ENCODE results near the gene DBH.

The DBH gene

DNA sequence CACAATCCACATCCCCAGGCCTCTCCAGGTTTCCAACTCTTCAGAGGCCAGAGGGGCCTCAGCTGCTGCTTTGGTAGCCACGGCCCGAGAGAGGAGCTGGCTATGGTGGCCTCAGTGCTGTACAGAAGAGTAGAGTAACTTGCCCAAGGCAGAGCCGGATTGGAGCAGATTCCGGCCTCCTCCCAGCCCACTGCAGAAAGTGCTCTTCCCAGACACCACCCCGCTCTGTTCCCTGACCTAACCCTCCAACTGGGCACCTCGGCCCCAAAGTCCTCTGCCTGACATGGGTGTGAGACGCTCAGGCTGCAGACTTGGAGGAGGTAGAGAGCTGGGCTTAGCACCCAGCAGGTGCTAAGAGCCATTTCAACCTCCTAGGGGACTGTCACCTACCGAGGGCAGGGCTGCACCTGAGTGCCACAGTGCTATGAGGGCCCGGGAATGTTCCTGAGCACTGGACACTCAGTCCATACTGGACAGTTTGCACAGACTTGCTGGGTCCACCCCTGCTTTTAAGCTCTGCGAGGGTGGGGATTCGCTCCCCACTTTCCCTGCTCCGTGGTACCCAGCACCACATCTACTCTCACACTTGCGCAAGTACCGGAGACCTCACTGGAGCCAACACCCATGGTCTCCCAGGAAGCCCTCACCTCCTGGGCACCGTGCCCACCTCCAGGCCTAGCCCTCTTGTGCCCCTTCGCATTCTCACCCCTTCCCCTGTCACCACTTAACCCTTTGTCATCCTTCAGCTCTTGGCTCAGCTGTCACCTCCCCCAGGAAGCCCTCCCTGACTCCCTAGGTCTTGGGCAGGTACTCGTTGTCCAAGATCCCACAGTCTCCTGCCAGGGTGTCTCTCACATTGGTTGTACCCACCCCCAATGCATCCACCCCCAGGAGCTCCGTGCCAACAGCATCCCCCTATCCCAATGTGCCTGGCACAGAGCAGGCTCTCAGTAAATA, 49.8 kb downstream of the DBH start:
- no peak for DNase-seq

DNA sequence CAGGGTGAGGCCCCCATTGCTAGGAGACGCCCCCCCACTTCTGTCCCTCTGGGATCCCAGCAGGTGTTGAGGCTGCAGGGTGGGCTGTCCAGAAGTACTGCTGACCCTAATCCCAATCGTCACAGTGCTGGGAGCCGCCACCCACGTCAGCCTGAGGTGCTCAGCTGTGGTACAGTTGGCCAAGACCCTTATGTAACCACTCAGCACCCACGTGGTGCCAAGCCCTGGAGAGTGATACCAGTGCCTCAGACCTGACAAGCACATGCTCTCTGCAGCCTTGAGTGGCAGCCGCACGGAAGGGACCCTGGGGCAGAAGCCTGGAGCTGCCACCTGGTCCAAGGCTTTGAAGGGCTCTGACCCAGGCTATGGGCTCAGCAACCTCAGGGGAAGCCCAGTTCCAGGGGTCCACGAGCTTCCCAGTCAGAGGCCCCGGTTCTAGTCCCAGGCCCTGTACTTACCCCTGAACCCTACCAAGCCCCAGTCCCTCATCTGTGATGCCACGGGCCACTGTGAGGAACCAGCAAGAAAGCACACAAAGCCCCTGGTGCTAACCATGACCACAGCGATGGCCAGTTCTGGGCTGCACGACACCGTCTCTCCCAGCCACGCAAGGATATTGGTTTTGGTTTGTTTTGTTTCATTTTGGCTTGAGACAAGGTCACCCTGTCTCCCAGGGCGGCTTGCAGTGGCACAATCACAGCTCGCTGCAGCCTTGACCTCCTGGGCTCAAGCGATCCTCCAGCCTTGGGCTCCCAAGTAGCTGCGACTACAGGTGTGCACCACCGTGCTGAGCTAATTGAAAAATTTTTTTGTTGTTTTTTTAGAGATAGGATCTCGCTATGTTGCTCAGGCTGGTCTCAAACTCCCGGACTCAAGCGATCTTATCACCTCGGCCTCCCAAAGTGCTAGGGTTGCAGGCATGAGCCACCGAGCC, 50.7 kb downstream of the DBH start:
- DNase-seq: no peak

DNA sequence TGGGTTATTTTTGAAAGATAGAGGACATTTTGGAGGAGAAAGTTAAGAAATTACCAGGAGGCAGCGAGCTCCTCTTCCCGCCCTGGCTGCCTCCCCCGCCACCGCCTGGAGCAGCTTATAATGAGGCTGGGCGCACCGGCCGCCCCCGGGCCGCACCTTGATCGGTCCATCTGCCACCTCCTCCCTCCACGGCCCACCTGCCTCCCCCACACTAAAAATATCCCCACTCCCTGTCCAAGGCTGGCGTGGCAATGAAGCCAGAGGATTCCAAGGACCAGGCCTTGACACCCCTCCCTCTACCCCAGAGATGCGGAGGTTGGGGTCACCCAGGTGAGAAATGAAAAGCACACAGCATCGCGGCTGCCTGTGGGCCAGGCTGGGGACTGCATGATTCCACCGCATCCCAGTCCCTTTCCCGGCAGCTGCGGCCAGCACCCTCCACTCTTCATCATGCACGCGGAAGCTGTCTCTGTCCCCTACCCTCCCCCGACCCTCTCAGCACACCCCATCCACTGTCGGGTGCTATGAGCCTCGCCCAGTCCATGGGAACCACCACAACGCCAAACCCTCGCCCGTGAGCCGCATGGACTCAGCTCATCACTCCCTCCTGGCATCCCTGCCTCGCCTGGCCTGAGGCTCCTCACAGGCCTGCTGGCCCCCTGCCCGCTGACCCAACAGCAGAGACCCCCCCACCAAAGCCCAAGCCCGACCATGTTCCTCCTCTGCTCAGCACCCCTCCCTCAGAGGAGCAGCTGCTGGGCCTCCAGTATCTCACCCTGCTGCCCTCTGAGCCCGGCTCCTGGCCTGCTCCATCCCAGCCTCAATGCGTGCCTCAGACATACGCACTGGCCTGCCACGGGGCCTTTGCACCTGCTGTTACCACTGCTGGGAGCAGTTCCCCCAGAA, 51.9 kb downstream of the DBH start:
- DNase-seq: no peak

DNA sequence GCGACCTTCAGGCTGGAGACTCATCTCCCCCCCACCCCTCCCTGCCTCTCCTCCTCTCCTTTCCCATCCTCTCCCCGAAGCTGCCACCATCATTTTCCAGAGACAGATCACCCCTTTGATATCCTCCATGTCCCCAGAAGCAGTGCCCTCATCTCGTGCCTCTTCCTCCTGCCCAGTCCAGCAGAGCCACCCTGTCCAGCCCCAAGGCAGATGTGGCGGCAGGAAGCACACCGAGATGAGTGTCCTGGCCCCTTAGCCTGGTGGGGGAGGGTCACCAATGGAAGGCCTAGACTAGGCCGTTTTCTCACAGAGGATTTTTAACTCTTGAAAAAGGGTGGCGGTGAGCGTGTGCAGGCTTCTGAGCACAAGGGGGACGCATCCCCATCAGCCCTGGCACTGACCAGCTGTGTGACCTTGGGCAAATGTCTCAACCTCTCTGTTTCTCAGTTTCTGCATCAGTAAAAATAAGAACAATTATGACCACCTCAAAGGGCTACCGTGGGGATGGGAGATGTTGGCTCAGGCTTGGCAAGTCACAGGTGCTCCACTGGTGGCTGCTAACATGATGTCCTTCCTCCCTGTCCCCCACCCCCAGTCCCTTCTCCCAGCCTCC, 53.1 kb downstream of the DBH start:
- DNase-seq: no peak

DNA sequence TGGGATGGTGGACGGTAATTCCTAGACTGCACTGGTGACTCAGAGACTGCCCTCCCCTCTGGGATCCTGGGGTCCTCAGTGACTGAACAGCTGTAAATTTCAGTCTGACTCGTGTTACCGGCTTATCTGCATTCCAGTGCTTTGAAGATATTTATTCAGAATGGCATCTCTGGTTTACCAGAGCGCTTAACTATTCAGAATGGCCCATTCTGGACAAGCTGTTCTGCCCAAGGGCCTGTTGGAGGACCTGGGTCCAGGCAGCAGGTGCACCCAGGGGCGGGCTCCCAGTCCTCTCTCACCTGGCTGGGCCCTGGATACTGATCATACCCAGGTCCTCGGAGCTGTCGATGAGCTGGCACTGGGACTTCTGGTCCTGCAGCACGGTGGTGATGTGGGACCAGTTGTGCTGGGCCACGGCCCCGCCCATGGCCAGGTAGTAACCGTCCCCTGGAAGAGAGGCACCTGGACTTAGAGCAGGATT, 54.0 kb downstream of the DBH start:
- DNase-seq: no peak

DNA sequence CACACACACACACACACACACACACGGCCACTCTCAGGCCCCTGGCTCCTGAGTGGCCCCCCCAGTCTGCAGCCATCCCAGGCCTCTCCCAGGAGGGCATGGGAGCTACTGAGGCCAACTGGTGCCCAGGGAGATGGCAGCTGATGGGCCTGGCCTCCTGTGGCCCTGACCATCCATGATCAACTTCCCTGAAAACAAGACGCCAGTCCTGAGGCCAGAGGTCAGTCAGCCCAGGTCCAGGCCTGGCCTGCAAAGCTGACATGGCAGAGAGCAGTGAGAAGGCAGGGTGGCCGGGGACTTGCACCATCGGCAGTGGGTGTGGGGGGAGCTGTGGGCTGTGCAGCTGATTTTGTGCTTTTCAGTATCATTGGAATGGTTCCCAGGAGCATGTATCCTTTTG, 55.0 kb downstream of the DBH start:
- DNase-seq: no peak

DNA sequence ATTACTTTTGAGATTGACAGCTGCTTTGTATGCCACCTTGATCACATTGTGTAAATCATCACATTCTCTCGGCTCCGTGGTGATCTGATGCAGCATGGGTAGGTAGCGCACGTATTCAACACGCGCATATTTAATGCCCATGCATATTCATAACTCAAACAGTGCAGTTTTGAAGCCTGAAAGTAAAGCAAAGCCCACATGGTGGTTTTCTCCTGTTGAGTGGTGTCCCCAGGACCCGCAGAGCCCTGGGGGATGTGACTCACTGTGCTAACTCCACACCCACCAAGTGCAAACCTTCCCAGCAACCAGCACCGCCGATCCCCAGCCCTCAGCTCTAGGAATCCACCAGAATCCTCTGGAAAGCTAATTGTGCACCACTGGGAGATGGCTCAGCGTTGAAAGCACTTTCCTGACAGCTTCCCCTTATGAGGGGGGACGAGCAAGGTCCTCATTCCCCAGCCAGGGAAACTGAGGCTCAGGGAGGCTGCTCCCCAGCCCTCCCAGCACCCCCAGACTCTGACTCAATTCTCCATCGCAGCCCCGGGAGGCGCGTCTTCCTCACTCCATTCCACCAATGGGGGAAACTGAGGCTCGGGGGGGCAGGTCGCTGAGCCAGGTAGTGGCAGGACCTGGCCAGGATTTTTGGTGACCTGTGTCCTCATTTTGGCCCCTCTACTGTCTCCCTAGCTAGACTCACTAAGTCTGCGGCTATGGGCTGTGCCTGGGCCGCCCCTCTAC, 55.6 kb downstream of the DBH start:
- DNase-seq: no peak

DNA sequence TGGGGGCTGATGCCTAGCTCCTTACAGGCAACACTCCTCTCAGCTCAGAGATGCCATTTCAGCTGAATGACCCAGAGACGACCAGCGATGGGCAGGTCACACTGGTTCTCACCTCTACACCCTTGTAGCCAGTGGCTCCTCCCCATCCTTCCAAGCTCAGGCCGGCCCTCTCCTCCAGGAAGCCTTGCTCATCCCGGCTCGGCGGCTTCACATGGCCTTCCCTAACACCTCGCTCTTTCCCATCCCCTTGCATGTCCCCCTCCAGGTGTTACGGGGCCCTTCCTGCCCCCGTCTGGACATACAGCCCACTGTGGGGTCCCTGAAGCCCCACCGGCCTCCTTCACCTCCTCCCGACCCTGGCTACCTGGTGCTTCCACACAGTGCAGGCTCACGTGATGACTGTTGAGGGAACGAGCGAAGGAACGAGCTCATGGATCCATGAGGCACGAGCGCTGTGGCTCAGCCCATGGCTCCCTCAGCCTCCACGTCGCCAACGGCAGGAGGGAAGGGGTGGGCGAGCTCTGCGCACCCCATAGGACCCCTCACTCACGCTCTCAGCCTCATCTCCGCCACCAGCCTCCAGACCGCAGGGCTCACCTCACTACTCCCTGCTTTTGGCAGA, 56.3 kb downstream of the DBH start:
- DNase-seq: no peak

DNA sequence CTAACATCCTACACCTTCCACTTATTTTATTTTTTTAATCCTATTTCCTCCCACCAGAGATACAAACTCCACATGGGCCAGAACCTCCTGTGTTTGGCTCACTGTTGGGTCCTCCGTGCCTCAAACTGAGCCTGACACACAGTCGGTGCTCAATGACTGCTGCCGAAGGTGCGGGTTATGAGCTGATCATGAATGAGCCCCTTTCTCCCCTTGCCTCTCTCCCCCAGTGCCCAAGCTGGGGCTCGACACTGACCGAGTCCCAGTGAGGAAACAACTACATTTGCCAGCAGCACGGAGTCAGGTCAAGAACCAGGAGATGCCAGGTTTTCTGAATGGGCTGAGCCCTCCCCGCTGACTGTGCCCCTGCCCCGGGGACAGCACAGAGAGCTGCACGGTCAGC, 57.0 kb downstream of the DBH start:
- DNase-seq: no peak

DNA sequence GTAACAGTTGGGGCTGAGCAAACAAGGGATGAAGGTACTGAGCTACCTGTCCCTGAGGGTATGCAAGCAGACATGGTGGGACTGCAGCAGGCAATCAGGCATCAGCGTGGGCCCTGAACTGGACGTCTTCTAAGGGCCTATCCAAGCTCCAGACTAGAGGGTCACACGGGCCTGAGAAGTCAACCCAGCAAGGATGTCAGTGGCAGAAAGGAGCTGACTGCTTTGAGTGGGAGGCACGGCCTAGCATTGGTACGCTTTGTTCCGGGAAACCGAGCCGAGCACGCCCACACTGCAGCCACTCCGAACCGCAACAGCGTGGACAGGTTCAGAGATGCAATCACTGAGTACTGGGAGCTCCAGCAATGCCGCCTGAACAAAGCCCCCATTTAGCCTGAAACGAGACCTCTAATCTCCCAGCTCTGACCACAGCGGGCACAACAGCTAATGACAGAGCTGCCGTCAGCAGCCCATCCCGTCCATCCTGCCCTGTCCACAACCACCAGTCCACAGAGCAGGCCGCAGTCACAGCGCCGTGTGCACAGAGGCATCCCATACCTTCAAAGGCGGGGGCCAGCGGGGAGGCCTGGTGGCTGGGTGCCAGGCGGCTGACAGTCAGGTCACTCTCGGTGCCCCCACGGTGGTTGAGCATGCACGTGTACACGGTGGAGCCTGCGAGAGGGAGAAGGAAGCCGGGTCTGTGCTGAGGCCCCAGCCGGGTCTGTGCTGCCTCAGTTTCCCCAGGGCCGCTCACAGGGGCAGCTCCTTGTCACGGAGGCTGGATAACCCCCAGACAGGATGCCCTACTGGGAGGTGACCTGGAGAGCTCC, 57.8 kb downstream of the DBH start:
- no peak for DNase-seq

DNA sequence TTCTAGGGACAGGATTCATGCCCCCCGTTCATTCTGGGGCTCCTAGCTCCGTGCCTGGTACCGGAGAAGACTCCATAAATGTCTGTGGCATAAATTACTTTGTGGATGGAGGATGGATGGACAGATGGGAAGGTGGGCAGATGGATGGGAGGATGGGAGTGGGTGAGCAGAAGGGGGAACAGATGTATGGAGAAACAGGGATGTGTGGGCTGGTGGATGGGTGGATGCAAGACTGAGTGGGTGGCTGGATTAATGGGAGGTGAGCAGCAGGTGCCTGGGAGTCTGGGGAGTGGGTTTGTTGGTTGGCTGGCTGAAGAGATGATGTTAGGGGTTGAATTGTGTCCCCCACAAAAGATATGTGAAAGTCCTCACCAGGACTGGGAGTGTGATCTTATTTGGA, 58.5 kb downstream of the DBH start:
- no peak for DNase-seq

DNA sequence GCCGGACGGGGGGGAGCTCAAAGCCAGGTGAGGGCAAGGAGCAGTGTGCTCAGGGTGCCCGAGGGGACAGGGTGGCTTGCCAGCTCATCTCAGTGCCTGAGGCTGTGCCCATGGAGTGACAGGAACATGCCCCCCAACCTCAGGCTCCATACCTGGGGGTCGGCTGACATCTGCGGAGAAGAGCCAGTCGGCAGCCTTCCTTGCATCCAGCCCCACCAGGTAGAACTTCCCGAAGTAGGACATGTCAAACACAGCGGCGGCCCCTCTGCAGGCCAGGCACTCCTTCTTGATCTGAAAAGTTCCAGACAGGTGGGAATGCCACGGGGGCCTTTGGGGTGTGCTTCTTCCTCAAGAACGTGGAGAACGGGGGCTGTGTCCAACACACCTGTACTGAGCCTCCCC, 59.9 kb downstream of the DBH start:
- DNase-seq: no peak

DNA sequence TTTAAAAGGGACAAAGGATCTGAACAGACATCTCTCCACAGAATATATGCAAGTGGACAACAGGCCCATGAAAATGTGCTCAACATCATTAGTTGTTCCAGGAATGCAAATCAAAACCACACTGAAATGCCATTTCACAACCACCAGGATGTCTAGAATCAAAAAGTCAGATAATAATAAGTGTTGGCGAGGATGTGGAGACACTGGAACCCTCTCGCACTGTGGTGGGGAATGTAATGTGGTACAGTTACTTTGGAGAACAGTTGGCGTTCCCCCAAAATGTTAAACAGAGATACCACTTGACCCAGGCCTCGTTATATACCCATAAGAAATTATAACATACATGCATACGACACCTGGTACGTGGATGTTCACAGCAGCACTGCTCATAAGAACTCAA, 63.4 kb downstream of the DBH start:
- no peak for DNase-seq

DNA sequence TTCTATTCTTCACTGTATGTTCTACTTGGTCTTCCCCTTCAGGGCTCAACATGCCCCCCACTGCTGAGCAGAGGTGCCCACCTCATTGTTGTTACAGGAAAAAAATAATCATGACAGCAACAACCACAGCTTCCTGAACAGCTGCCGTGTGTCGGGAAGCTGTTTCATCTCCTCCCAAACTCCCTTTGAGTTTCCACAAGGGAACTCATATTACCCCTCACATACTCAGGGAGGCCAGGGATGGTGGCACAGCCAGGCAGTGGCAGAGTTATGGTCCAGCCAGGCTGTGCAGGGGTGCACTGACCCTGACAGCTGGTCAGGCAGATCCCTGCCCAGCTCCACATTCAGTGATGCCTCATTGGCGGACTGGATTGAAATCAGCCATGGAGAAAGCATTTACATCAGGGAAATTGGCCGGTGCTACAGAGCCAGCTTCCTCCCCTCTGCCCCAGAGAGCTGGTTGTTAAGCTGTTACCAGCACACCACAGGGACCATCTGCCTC, 64.7 kb downstream of the DBH start:
- no peak for DNase-seq

DNA sequence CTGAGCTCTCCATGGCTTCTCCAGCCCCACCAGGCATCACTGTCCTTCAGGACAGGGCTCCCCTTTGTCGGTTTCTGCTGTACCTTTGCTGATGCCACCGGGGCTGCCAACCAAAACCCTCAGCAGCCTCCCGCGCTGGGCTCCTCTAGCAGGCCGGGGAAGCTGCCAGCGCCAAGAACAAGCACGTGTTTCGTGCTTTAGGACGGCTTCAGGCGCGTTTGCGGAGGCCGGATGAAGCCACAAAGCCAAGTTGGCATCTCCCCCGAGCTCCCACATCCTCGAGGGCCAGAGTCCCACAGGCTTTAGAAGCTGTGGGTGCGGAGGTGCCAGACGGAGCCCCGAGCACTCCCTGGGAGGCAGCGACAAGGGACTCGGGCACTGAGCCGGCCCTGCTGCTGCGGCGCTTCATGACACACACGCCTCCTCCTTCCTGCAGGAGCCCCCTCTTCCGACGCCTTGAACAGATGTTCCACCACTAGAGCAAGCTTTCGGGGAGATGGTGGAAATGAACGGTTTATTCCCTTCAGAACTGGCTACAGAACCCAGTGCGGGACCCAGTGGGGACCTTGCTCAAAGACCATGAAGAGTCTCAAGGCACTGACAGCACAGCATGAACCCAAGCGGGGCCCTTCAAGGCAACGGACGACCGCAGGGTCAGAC, 65.3 kb downstream of the DBH start:
- no peak for DNase-seq

DNA sequence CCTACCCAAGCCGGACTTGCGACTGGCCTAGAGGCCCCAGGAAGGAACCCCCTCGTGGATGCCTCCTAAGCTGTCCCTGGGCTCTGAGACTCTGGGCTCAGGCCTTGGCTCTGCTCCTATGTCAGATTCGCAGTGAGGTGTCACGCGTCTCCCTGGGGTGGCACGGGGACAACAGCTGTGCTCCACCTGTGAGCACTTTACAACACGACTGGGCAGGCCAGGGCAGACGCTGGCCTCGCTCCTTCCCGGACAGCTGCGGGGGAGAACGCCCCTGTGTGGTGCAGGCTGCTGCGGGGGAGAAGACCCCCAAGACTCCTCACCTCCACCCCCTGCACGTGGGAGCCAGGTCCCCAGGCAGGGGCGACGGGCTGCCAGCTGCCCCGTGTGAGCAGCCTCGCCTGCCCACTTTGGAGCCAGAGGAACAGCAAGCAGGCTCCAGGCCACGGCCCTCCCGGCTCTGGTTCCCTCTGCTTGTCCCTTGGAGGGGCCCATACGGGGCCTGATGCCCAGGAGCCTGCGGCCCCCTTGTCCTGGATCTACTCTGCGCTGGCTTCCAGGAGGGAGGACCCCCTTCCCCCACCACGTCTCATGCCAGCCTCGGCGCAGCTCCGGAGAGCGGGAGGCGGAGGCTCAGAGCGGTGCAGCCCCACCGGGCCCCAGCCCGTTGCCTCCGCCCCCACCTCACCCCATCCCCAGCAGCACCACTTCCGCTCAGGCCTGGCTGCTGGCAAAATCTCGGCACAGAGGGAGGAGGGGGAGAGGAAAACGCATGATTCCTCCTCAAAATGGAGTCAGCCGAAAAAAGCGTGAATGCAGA, 66.0 kb downstream of the DBH start:
- DNase-seq: no peak

DNA sequence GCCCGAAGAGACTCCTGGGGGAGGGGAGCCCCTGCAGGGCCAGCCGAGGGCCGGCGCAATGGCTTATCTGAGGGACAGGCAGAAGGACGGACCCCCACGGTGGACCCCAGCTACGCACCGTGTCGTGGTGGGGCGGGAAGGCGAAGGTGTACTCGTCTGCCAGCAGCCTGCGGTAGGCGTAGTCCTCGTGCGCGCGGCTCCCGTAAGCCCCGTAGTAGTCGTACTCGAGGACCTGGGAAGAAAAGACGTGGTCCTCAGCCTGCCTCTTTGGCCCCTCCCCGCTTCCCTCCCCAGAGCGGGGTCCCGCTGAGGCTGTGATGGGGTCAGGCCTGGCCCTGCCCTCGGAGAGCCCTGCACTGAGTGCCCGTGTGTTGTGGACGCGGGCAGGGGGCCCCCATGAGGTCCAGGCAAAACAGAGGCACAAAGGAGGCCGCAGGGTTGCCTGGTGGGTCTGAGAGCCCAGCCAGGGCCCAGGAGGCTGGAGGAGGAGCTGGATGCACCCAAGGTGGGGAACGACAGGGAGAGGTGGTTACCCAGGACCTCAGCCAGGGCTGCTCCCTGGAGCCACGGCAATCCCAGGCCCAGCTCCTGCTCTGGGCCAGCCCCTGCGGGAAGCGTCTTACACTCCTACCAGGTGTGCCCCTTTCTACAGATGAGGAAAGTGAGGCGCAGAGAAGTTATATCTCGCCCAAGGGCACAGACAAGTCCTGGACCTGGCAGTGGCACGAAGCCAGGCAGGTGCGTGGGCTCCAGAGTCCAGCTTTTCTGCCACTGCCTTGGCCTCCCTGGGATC, 66.8 kb downstream of the DBH start:
- no peak for DNase-seq
